Islet of Langerhans (tissue), 1 donor: ENCODE measurements around the gene NPPC.
"Not testable (repeated sequence)": the region's sequence is repeated elsewhere in the genome, so short reads cannot be mapped to it uniquely, and the experiment has no call there.

Experiments
- FAIRE-seq: peaks from one replicate; lab custom pipeline; 2011; peaks lifted over from hg19 to GRCh38; lab: Jason Lieb, UNC

Gene NPPC

DNA sequence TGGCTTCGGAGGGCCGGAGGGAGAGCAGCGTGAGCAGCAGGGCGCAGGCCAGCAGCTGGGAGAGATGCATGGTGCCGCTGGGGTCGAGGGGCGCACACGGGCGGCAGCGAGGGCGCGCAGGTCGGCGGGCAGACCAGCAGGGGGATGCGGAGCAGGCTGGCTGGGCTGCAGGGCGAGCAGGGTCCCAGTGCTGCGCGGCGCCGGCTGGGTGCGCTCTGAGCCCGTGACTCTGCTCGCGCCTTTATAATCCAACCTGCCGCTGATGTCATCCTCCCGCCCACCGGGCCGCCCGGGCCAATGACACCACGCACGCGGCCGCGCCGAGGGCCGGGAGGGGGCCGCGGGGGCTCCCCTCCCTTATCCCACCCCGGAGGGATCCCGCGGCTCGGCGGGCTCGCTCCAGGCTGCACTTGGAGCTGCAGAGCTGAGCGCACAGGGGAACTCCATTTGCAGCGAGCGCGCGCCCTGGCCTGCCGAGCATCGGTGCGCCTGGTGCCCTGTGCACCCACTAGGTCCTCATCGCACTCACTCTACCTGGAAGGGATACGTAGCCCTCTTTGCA lies at the start of gene NPPC:
Gene NPPC (minus strand): TSS at position 217 of the 562 bp plus-strand sequence. CDS start 147 bp downstream, at position 70.
- no peak for FAIRE-seq

DNA sequence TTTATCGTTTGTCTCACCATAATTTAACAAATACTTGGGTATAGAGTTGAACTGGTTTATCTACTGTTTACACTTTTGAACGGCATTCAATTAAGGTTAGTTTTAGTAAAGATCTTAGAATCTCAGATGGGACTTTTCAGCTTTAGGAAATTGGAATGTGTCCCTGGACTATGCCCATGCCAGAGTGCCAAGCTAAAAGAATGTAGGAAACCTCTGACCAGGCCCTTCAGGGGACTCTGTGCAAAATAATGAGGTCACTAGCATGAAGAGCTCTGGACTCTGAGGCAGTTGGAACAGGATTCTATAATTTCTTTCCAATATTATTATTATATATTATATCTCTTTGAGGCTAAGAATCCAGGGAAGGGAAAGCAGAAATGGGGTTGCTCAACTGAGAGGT lies 48.8 kb upstream of the NPPC start:
- no peak for FAIRE-seq

DNA sequence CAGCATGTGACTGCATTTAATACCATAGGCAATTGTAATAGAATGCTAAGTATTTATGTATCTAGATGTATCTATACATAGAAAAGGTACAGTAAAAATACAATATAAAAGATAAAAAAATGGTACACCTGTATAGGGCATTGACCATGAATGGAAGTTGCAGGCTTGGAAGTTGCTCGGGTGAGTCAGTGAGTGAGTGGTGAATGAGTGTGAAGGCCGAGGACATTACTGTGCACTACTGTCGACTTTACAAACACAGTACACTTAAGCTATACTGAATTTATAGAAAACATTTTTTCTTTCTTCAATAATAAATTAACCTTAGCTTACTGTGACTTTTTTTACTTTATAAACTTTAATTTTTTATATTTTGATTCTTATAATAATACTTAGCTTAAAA lies 44.3 kb upstream of the NPPC start:
- no peak for FAIRE-seq

GRCh38 chr2:231968820-231969219 lies 42.6 kb upstream of the NPPC start:
- FAIRE-seq = no peak

DNA sequence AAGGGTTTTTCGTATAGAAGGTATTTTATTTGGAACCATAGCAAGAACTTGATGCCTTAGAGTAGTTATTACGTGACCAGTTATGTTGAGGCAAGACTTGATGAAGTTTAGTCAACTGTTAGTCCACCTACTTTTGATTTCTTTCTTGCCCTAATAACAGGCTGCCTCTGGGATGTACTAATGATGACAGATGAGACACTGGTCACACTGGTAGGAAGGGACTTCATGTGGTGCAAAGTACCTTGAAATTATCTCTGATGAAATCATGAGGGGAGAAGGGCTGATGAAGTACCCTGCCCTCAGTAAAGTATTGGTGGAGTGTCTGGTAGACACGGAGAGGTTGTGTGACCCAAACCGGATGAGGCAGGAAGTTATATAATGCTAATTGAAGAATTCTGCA lies 40.7 kb upstream of the NPPC start:
- no peak for FAIRE-seq

GRCh38 chr2:231965102-231965501 lies 38.9 kb upstream of the NPPC start:
- FAIRE-seq = no peak

DNA sequence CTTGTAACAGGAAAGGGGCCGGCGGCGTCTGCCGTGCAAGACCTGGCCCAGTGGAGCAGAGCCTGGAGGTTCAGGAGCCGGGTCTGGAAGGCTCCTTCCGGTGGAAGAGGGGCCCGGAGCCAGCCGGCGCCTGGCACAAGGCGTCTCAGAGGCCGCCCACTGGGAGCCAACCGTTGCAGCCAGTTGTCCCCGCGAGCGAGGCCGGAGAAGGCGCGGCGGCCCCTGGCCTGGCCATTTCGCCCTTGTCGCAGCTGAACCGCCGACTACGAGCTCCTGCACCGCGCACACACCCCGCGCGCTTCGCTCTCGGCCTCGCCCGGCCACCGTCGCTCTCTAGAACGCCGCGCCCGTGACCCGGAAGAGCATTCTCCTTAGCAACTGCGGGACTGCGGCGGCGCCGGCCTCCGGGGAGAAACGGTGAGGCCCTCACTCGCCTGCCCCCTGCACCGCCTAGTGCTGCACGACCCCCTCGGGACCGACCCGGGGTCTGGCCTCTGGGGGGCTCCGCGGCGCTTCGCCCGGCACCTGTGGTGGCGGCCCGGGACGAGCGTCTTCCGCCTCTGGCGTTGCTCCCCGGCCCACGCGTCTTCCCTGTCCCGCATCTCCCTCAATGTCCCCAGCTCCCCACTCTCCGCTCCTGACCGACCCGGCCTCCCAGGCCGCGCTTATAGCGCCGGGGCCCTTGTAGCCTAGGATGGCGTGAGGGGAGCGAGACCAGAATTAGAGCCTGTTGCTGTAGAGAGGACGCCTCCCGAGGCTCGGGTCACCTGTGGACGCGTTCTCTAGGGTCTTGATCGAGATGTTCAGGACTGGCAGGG lies 35.4 kb upstream of the NPPC start, which contains the start of gene DIS3L2:
Gene DIS3L2 (plus strand): TSS at position 365 of the 818 bp plus-strand sequence. CDS start 53,215 bp downstream, outside the sequence.
- FAIRE-seq = no peak

- no peak for FAIRE-seq
These were observed 34.7 kb upstream of the NPPC start for GRCh38 chr2:231960810-231961348.

- FAIRE-seq = no peak
These were observed 31.9 kb upstream of the NPPC start for GRCh38 chr2:231957913-231958763.

DNA sequence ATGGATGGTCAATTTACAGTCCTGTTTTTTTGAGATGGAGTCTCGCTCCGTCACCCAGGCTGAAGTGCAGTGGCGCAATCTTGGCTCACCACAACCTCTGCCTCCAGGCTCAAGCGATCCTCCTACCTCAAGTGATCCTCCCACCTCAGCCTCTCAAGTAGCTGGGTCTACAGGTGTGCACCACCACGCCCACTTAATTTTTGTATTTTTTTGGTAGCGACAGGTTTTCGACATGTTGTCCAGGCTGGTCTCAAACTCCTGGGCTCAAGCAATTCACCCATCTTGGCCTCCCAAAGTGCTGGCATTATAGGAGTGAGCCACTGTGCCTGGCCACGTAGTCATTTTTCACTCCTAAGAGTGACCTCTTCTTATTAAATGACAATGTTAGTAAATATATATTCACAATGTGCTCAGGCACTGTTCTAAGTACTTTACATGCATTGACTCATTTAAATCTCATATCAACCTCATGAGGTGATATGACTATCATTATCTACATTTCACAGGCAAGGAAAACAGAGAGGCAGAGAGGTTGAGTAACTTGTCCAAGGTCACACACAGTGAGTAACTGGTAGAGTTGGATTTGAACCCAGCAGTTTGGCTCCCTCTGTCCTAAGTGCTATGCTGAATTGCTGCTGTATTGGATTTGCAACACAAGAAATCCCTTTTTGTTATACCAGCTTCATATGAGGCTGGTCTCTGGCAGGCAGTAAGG lies 29.7 kb upstream of the NPPC start:
- FAIRE-seq = no peak

GRCh38 chr2:231951452-231952035 lies 25.3 kb upstream of the NPPC start:
- FAIRE-seq = no peak

DNA sequence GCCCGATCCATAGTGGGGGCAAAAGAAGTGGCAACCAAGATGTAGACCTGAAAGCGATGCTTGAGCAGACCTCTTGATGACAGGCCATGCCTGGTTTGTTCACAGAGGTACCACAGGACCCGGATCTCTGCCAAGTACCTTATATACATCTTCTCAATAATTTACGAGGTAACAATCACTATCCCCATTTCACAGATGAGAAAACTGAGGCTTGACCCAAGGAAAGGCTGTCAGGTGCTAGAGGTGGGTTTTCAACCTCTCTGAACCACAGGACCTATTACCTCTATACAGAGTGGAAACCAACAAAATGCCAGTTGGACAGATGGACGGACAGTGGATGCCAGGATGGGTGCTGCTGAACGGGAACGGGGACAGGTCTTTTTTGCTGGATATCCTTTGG lies 21.5 kb upstream of the NPPC start:
- FAIRE-seq = no peak

GRCh38 chr2:231947112-231947511 lies 20.9 kb upstream of the NPPC start:
- not testable (repeated sequence) for FAIRE-seq

DNA sequence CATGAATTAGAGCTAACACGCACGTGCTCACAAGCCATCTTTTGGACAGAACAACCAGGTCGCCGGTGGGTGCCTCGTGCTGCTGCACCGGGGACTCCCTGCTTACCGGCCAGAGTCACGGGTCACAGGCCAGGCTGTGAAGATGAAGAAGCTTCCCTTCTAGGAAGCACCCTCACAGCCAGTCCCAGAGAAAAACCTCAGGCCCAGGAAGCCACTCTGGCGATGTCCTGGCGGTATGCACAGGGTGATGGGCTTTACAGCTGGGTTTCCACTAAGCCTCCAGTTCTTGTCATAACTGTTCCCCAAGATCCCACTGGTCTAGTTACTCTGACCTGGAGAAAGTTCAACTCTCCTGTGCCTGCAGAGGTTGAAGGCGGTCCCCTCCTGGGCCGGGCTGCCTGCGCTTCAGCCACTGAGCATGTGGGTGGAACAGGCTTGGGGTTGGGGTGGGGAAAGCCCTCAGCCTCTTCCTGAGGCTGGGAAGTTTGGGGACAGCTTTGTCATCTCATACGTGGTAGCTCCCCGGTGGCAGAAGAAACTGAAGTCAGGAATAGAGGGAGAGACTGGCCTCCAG lies 20.1 kb upstream of the NPPC start:
- FAIRE-seq = no peak

GRCh38 chr2:231942180-231942579 lies 16.0 kb upstream of the NPPC start:
- no peak for FAIRE-seq

GRCh38 chr2:231941673-231942072 lies 15.5 kb upstream of the NPPC start:
- FAIRE-seq = no peak

DNA sequence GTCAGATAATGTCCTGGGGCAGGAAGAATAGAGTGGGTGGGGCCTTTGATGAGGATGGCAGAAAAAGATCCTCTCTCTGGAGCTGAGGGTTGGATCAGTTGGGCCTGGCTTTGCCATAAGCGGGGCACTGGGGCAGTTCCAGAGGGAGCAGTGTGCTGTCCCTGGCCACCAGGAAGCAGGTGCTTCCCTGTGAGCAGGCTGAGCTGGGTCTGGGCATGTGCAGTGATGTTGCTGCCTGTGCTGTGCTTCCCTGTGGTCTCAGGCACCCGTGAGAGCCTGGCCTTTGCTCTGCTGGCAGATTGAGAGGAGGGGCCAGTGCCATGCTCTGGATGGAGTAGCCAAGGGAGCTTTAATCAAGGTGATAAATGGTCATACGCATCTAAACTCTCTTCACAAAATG lies 14.6 kb upstream of the NPPC start:
- no peak for FAIRE-seq

GRCh38 chr2:231939022-231939421 lies 12.8 kb upstream of the NPPC start:
- no peak for FAIRE-seq

- no peak for FAIRE-seq
These were observed 10.9 kb upstream of the NPPC start for GRCh38 chr2:231937057-231937456.

- no peak for FAIRE-seq
These were observed 10.3 kb upstream of the NPPC start for GRCh38 chr2:231936491-231936890.

DNA sequence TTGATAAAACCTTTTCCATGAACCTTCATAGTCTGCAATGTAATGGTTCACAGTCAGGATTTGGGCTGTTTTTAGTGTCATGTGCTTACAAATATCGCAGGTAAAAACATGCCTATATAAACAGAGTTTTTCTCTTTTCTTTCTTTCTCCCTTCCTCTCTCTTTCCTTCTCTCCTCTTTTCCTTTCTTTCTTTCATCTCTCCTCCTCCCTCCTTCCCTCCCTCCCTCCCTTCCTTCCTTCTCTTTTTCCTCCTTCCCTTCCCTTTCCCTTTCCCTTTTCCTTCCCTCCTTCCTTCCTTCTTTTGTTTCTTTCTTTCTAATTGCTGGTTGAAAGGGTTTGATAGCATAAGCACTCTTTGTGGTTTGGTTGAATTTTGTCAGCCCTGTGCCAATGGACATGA lies 9.6 kb upstream of the NPPC start:
- FAIRE-seq = no peak
